Stimulated activated CD4-positive, alpha-beta T cell treated with anti-CD3 and anti-CD28 coated beads, Interleukin-2, amount 100 ng/mL, for 4 hours (primary cell): ENCODE results near the gene METAP1D.
"Not testable (repeated sequence)": the region's sequence is repeated elsewhere in the genome, so short reads cannot be mapped to it uniquely, and the experiment has no call there.

ENCODE experiments used
- DNase-seq: peaks from one replicate; pipeline ENCODE4 v3.0.0-alpha.2; 2020; ENCODE audit warnings: low read depth

The METAP1D gene

GRCh38 chr2:171997031-171997430, 2.7 kb upstream of the METAP1D start:
- not testable (repeated sequence) for DNase-seq

DNA sequence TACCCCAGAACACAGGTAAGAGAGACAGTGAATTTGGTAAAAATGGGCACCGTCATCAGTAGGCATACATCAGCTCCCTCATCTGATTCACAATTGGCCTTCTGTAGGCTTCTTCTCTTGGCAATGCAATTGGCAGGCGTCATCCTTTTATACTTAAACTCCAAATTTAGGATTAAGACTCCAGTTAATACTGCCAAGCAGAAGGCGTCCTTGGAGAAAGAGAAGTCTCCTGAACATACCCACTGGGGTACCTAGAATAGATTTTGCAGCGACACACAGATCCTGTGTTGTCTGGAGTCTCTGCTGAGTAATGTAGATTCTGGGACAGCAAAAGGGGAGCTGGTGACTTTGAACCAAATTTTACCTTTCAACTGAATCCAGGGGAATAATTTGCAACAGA, 592 bp upstream of the METAP1D start:
- no peak for DNase-seq

DNA sequence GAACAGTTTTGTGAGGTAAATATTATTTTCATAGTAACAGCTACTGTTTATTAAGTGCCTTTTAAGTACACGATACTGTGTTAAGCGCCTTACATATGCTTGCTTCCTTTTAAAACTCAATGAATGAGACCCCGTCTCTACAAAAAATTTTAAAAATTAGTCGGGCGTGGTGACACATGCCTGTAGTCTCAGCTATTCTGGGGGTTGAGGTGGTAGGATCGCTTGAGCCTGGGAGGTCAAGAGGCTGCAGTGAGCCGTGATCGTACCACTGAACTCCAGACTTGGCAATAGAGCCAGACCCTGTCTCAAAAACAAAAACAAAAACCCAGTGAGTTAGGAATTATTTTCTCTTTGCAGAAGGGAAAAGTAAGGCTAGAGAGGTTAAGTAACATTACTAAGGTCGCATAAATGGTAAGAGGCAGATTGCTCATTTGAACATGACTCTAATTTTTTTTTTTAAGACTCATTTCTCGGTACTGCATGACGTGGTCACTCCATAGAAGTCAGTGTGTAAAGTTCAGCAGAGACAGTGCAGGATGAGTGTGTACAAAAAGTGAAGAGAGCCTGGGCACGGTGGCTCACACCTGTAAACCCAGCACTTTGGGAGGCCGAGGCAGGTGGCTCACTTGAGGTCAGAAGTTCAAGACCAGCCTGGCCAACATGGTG, 1.1 kb downstream of the METAP1D start:
- DNase-seq = no peak

DNA sequence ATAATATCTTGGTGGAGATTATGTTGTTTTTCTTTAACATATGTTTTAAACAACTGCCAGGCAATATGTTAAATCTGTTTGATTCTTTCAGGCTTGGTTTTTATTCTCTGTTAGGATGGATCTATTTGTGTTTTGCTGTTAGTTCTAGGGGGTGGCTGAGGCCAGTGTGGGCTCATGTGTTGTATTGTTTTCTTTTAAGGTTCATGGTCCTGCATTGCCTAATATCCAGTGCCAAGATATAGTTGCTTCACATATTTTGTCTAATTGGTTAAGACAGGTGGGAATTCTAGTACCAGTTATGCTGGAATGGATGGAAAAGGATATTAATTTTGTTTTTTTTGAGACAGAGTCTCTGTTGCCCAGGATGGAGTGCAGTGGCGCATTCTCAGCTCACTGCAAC, 7.6 kb downstream of the METAP1D start:
- DNase-seq = no peak

DNA sequence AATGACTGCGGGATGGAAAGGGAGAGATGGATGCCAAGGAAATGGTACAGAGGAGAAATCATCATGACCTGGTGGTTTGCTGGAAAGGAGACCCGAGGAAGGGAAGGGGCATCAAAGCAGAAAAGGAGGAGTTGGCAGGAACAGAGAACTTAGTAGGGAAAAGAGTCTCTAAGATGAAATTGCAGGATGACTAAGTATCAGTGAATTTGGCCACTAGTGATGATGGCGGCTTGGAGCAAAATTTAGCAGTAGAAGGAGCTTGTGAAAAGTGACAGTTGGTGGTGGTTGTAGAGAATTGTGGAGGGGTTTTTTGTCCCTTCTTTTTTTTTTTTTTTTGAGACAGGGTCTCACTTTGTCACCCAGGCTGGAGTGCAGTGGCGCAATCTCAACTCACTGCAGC, 10.1 kb downstream of the METAP1D start:
- no peak for DNase-seq

- no peak for DNase-seq
Measured at GRCh38 chr2:172011812-172012575, 12.2 kb downstream of the METAP1D start.

DNA sequence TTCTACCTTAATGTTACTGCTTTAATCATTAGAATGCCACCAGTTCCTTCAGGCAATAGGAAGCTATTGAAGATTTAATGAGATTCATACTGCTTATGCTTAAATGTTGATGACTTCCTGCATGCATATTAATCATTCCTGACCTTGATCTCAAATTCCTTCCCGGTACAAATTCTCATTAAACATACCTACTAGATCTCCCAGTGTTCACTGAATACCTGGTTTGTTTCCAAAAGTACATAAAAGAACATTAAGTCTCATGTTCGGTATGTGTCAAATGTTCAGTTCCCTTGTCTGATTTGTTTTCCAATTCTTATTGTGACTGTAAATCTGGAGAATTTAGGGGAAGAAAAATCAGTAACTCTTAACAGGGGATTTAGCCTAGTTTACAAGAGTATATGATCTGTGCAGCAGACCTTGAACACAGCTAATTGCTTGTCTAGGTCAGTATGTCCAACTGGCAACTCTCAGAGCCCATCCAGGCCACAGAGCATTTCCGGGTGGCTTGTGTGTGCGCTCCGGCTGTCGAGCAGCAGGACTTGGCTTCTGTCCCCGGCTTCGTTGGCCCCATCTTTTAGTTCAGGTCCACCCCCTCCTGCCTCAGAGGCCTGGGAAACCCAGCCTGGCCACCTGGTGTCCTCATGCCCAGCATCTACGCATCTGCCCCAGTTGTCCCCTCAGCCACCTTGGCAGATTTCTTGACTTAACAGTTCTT, 13.1 kb downstream of the METAP1D start:
- DNase-seq = no peak

DNA sequence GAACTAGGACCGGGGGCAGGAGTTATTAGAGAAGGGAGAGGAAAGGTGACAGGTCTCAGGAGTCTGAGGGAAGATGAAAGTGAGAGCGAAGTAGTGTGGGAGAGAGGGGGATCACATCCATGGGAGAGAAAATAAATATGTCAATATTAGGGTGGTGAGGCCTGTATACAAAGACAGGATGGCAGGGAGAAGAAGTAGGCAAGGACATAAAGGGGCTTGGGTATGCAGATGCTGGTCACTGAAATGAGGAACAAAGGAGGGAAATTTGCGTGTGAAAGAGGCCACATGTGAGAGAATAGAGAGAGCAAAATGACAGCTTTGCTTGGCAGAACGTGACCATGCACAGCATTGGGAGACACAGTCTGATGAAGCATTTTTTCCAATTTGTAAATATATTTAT, 13.6 kb downstream of the METAP1D start:
- no peak for DNase-seq

GRCh38 chr2:172021074-172021931, 21.6 kb downstream of the METAP1D start:
- no peak for DNase-seq

DNA sequence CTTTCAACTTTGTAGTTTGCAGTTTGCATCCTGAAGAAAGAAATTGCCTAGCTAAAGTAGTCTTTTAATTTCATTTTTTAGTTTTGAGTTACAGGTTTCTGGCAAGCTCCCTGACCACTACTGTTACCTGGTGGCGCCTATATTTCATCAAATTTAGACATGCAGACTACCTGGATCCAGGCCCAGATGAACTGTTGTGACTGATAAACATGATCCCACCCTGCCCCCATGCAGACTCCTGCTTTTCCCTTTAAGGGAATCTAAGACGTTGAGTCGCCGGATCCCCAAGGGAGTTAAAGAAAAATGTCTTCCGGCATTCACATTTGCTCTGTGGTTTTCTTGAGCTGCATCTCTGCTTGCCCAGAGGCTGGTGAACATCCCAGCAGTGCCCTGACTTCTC, 22.2 kb downstream of the METAP1D start:
- DNase-seq = no peak

- DNase-seq = no peak
Measured at GRCh38 chr2:172031536-172031935, 31.8 kb downstream of the METAP1D start.

GRCh38 chr2:172038121-172038520, 38.4 kb downstream of the METAP1D start:
- no peak for DNase-seq

DNA sequence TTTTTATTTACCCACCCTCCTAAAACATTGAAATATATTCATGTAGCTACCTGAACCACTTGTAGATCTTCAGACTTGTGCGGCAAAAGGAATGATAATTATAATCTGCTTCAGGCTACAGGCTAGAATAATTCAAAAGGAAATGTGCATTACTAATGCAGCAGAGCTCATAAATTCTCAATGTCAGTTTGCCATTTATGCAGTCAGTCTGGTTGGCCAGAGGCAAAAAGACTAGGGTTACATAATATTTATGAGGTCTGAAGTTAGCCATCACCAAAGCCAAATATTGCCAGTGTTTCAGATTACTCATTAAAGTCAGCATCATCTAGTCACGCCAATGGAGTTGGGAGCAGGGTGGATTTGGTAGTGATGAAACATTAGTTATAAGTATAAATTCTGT, 38.9 kb downstream of the METAP1D start:
- DNase-seq = no peak

- DNase-seq = no peak
Measured at GRCh38 chr2:172039011-172039704, 39.4 kb downstream of the METAP1D start.

DNA sequence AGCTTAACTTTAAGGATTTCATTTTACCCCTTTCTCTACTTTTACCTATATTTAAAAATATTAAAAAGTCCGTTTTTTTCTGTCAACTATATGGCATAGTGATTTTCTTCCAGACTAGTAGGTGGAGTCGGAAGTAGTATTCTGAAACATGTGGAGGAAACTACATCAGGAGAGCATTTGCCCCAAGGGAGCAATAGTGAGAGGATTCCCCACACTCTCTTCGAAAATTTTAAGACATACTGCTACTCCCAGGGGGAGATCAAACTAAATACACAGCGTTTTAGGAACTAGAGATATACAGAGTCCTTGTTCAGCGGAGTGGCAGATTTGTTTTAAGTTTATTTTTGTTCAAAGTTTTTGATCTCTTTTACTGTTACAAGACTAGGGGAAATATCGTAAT, 40.6 kb downstream of the METAP1D start:
- DNase-seq = no peak

GRCh38 chr2:172046080-172046678, 46.4 kb downstream of the METAP1D start:
- no peak for DNase-seq

- DNase-seq = no peak
Measured at GRCh38 chr2:172046866-172047565, 47.3 kb downstream of the METAP1D start.

- DNase-seq = no peak
Measured at GRCh38 chr2:172047566-172048507, 48.1 kb downstream of the METAP1D start.
